AG04450 (cell line): ENCODE measurements around the gene SLC39A6. TPM values are rescaled to one million over a fixed set of nuclear protein-coding genes. Genes with fewer than 3 reads are reported as not detected.

Experiments used
- CTCF ChIA-PET: fragments of 300-600, 350-600 bp; formaldehyde crosslinking; extraction: SDS; loops from one replicate; lab custom pipeline; 2022; ENCODE audit warnings: antibody characterized with exemption, inconsistent platforms; lab: Charles Lee
- POLR2A ChIA-PET: fragments of 350-600 bp; formaldehyde crosslinking; extraction: SDS; loops from one replicate; lab custom pipeline; 2021; ENCODE audit warnings: antibody characterized with exemption, inconsistent platforms; lab: Yijun Ruan, JAX
- DNase-seq: peaks from one replicate; pipeline ENCODE4 v3.0.0-alpha.2; 2011; ENCODE audit warnings: low read depth, low spot score
- H3K27ac ChIP-seq: one replicate; pipeline ENCODE4 v1.5.1; 2012; ENCODE audit warnings: low read depth, low read length, control low read depth
- H3K27me3 ChIP-seq: one replicate; pipeline ENCODE4 v1.6.0; 2012; ENCODE audit warnings: low read length; ENCODE audit not compliant: control insufficient read depth, insufficient read depth
- H3K4me3 ChIP-seq: 2 replicates; pipeline ENCODE4 v1.5.1; 2011; ENCODE audit warnings: mild to moderate bottlenecking, low read depth, low read length, control low read depth
- H3K9me3 ChIP-seq: 2 replicates; pipeline ENCODE4 v1.5.1; 2012; ENCODE audit warnings: low read length; ENCODE audit not compliant: control insufficient read depth, insufficient read depth
- CTCF ChIP-seq: IDR thresholded peaks from 2 replicates; pipeline ENCODE4 v1.5.1; 2011; ENCODE audit warnings: low read depth, low read length, control low read depth, inconsistent platforms
- polyA plus RNA-seq: library from polyadenylated mRNA; depleted of rRNA; stranded (reverse); fragments of >200 nt; gene quantifications from 2 replicates; pipeline ENCODE4 v1.2.3, GENCODE V29; 2011

SLC39A6 gene
- polyA plus RNA-seq, 1 experiment: 123 TPM

GRCh38 chr18:36130883-36131653, 1.9 kb upstream of the SLC39A6 start:
- Histone ChIP-seq H3K9me3 (peaks cover 3% of the 10 kb centered on the region; the same call in 1 of the 2 replicates), H3K4me3 (peak overlapping the region; percentile 97), H3K27ac (no peak overlapping the region), H3K27me3 (no peaks in the 10 kb centered on the region)
- TF ChIP-seq CTCF: no peak
- ChIA-PET POLR2A (interaction anchor here (0.6 kb wide), 1 partner anchor 66 kb away, joined by 3 read pairs; no protein-coding TSS in a partner anchor), CTCF (interaction anchor here (0.6 to 1.7 kb wide), 4 partner anchors 35 to 153 kb away, joined by 3 to 6 read pairs (median 4); no protein-coding TSS in a partner anchor)
- no peak for DNase-seq

GRCh38 chr18:36130039-36130831, 1.1 kb upstream of the SLC39A6 start:
- no peak for TF ChIP-seq CTCF
- H3K4me3 ChIP-seq: peak overlapping the region; percentile 97
- DNase-seq: no peak
- ChIA-PET POLR2A (interaction anchor here (0.5 to 0.9 kb wide), 2 partner anchors 23 to 113 kb away, joined by 3 to 6 read pairs; no protein-coding TSS in a partner anchor), CTCF (interaction anchor here (0.9 to 1.7 kb wide), 4 partner anchors 22 to 154 kb away, joined by 3 to 6 read pairs (median 3); no protein-coding TSS in a partner anchor)
- peak overlapping the region; percentile 100 for H3K27ac ChIP-seq
- no peaks in the 10 kb centered on the region for H3K27me3 ChIP-seq
- H3K9me3 ChIP-seq: peaks cover 3% of the 10 kb centered on the region; the same call in 1 of the 2 replicates

DNA sequence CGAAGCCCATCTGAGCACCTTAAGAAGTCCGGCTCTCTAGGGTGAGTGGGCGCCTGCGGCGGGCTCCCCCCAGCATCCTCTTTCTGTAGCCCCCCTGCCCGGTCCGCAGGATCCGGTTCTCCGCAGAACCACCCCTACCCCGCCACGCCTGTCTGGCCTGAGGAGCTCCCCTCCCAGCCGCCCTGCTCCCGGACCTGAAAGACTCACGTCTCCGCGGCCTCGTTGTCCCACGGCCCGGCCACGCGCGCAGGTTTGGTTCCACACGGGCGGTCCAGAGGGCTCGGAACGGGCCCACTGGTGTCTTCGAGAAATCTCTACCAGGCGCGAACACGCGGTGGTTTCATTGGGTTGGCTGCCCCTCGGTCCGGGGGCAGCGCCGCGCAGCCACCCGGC, 237 bp downstream of the SLC39A6 start:
- ChIA-PET CTCF (interaction anchor here (2.2 kb wide), 2 partner anchors 112 to 156 kb away, joined by 7 to 10 read pairs; no protein-coding TSS in a partner anchor), POLR2A (interaction anchor here (0.8 to 0.9 kb wide), 2 partner anchors 29 to 111 kb away, joined by 3 read pairs; no protein-coding TSS in a partner anchor)

DNA sequence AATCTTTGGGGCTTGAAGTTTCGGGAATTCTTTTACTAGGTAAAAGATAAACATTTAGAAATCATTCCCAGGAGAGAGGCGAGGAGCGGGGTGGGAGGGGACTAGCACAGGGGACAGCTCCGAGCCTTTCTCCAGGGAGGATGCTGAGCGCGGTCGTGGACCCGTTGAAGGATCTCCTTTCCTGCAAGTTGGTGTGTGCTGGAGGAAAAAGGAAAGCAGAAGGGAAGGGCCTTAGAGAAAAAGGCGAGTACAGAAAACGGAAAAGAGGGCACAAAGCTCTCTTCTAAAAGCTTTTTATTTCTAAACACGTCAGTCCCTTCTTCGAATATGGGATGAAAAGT, 640 bp downstream of the SLC39A6 start:
- CTCF ChIA-PET: interaction anchor here (2.2 kb wide), 2 partner anchors 112 to 156 kb away, joined by 7 to 10 read pairs; no protein-coding TSS in a partner anchor
- no peak for TF ChIP-seq CTCF
- H3K4me3 ChIP-seq: peak overlapping the region; percentile 97
- no peak for DNase-seq
- no peaks in the 10 kb centered on the region for H3K27me3 ChIP-seq
- POLR2A ChIA-PET: no interaction called here
- peaks cover 3% of the 10 kb centered on the region; the same call in 1 of the 2 replicates for H3K9me3 ChIP-seq
- H3K27ac ChIP-seq: peak overlapping the region; percentile 100

More for the DNA sequence above, 237 bp downstream of the SLC39A6 start:
- peak overlapping the region; percentile 97 for H3K4me3 ChIP-seq
- no peak for TF ChIP-seq CTCF
- peak overlapping the region; percentile 100 for H3K27ac ChIP-seq
- H3K27me3 ChIP-seq: no peaks in the 10 kb centered on the region
- DNase-seq: no peak
- H3K9me3 ChIP-seq: peaks cover 3% of the 10 kb centered on the region; the same call in 1 of the 2 replicates
